Measurements from ENCODE around the gene KRTAP10-4.
"Not testable (repeated sequence)": the region's sequence is repeated elsewhere in the genome, so short reads cannot be mapped to it uniquely, and the experiment has no call there.

KRTAP10-4 gene

DNA sequence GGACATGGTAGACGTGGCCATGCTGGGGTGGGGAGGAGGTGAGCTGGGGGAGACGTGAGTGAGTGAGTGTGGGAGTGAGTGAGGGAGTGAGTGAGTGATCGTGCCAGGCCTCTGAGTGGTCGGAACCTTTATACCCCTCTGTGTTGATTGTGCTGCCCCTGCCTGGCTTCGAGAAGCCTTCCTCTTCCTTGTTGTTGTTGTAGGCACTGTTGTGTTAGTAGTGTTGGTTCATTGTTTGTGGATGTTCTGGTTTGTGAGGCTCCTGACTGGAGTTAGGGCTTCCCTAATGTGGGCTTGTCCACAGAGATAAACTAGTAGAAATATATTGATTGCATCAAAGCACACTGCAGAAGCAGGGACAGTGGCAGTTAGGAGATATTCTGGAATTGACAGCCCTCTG, 14.8 kb upstream of the KRTAP10-4 start, which contains the start of gene KRTAP10-3:
Gene KRTAP10-3, minus strand, starts transcription at position 101 of the 400 bp plus-strand sequence. Its CDS starts 80 bp downstream, at position 21.
- no peak for DNase-seq

DNA sequence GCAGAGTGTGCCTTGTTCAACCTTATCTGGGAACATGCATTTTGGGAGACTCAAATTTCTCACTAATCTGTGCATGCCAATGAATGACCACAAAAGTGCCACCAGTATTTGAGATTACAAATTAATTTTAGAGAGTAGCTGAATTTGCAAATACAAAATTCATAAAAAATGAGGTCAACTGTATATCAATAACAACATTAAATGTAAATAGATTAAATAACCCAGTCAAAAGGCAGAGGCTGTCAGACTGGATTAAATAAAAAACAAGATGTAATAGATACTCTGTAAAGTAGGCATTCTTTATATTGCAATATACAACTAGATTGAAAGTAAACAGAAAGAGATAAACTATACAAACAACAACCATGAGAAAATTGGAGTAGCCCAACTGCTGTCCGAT, 9.4 kb upstream of the KRTAP10-4 start:
- DNase-seq, result no peak

DNA sequence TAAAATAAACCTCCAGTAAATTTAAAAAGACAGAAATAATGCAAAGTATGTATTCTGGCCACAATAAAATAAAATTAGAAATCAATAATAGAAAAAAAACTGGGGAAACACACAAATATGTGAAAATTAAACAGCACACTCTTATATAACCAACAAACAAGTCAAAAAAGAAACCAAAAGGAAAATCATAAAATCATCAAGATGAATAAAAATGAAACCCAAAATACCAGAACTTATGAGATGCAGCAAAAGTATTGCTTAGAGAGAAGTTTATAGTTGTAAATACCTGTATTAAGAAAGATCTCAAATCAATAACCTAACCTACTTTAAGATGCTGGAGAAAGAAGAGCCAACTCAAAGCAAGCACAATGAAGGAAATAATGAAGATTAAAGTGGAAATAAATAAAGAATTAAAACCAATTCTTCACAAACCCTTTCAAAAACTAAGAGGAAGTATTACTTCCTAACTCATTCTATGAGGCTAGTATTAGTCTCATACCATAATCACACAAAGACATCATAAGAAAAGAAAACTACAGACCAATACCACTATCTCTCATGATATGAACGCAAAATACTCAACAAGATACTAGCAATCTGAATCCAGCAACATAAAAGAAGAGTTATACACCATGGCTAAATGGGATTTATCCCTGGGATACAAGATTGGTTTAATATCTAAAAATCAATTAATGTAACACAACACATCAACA, 8.5 kb upstream of the KRTAP10-4 start:
- DNase-seq, result no peak

DNA sequence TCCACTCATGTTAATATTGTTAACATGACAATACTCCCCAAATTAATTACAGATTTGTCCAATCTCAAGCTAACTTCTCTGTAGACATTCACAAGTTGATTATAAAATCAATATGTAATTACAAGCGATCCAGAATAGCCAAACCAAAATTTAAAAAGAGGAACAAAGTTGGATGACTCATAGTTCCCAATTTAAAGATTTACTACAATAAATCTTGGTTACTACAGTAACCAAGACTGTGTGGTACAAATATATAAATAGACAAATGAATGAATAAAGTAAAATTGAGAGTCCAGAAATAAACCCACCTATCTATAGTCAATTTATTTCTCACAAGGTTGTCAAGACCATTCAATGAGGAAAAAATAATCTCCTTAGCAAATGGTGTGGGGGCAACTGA, 7.1 kb upstream of the KRTAP10-4 start:
- no peak for DNase-seq

GRCh38 chr21:44567481-44568171, 5.9 kb upstream of the KRTAP10-4 start:
- no peak for DNase-seq

GRCh38 chr21:44568261-44568660, 5.3 kb upstream of the KRTAP10-4 start:
- DNase-seq, result no peak

GRCh38 chr21:44568667-44569556, 4.6 kb upstream of the KRTAP10-4 start:
- DNase-seq, result no peak

GRCh38 chr21:44569861-44570517, 3.5 kb upstream of the KRTAP10-4 start:
- no peak for DNase-seq

- no peak for DNase-seq
These were observed 2.2 kb upstream of the KRTAP10-4 start for GRCh38 chr21:44571296-44571695.

GRCh38 chr21:44571844-44572782, 1.4 kb upstream of the KRTAP10-4 start:
- no peak for DNase-seq

DNA sequence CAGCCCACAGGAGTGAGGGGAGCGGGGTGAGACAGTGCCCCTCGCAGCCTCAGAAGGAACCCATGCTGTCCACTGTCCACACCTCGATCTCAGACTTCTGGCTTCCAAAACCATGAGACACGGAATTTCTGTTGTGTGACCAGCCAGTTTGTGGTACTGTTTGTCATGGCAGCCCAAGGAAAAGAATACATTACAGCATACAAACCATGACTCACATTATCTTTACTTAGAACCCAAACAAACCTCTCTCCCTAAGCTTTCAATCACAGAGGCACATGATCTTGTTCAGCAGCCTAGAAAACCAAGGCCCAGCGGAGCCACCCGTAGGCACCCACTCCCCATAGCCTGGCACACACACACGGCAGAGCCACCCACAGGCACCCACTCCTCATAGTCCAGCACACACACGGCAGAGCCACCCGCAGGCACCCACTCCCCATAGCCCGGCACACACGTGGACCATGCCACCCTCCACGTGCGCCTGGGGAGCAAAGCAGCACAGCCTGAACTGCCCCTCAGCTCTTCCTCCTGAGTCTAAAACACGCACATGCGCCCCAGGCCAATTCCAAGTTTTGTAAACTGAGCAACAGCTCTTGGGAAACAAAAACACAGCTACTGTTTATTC, 458 bp upstream of the KRTAP10-4 start:
- no peak for DNase-seq

DNA sequence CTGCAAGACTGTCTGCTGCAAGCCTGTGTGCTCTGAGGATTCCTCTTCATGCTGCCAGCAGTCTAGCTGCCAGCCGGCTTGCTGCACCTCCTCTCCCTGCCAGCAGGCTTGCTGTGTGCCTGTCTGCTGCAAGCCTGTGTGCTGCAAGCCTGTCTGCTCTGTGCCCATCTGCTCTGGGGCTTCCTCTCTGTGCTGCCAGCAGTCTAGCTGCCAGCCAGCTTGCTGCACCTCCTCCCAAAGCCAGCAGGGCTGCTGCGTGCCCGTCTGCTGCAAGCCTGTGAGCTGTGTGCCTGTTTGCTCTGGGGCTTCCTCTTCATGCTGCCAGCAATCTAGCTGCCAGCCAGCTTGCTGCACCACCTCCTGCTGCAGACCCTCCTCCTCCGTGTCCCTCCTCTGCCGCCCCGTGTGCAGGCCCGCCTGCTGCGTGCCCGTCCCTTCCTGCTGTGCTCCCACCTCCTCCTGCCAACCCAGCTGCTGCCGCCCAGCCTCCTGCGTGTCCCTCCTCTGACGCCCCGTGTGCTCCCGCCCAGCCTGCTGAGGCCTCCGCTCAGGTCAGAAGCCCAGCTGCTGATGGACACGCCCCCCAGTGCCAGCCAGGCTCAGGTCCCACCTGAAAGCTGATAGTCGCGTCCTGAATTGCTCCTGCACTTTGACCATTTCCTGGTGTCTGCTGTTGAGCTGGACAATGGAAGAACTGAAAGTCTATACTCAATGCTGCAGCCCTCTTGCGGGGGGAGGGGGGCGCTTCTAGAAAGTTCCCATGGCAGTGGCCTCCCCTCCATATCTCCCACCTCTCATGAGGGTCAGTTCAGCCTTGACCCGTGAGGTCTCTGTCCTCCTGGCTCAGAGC, 1.2 kb downstream of the KRTAP10-4 start:
- no peak for DNase-seq

- DNase-seq, result no peak
These were observed 1.9 kb downstream of the KRTAP10-4 start for GRCh38 chr21:44575307-44576024.

GRCh38 chr21:44576025-44576420, 2.5 kb downstream of the KRTAP10-4 start:
- no peak for DNase-seq

GRCh38 chr21:44578371-44579055, 5.0 kb downstream of the KRTAP10-4 start:
- DNase-seq, result no peak

DNA sequence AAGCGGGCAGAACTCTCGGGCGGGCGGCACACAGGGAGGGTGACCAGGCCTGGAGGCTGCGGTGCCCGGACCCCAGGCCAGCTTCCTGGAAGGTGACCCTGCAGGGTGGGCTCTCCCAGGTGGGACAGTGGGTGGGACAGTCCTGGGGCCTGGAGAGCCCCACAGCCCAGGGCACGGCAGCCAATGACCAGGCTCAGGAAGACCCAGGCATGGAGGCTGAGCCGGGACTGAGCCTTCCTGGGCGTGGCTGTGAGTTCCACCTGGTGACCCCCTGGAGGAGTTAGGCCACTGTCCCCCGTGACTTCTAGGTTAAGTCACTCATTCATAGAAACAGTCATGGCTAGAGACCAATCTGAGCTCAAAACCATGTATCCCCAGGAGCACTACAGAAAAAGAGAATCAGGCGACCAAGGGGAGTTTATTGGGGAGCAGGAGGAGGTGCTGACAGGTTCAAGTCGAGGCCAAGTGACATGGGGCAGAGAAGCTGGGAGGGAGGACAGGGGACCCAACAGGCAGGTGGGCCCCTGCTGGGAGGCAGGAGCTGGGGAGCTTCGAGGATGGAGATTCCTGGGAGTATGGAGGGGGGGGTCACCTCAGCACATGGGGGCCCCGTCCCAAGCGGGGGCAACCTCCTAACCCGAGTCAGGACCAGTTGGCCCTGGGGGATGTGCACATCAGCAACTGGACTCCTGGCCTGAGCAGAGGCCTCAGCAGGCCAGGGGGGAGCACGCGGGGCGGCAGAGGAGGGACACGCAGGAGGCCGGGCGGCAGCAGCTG, 5.7 kb downstream of the KRTAP10-4 start:
- no peak for DNase-seq

DNA sequence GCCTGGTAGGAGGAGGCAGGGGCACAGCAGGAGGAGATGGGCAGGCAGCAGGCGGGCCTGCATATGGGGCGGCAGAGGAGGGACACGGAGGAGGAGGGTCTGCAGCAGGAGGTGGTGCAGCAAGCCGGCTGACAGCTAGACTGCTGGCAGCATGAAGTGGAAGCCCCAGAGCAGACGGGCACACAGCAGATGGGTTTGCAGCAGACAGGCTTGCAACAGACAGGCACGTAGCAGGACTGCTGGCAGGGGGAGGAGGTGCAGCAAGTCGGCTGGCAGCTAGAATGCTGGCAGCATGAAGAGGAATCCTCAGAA, 6.3 kb downstream of the KRTAP10-4 start:
- DNase-seq, result no peak

- not testable (repeated sequence) for DNase-seq
These were observed 6.8 kb downstream of the KRTAP10-4 start, which contains the start of gene KRTAP10-5 for GRCh38 chr21:44580231-44580821. KRTAP10-5 (minus strand) TSS chr21:44580604; CDS start chr21:44580578, 26 bp downstream.

Data from CD4-positive, alpha-beta T cell treated with Interleukin-4 for 4 hours (primary cell).